HepG2 (cell line): Measurements from ENCODE around the gene HTR1D. TPM values are rescaled to one million over a fixed set of nuclear protein-coding genes. Genes with fewer than 3 reads are reported as not detected.

Experiments used
- ATAC-seq: fragments of 200-7000 bp; cut with Tn5 transposase; 3 replicates; pipeline ENCODE4 v1.9.1; 2020; ENCODE audit warnings: mild to moderate bottlenecking, moderate library complexity
- BruUV-seq: library from RNA; stranded (reverse); fragments of 400-500 nt; replicated peaks from 2 replicates; lab custom pipeline; 2021; lab: Mats Ljungman, UMichigan
- CTCF ChIA-PET: fragments of 300-600 bp; formaldehyde crosslinking; extraction: SDS; loops from one replicate; lab custom pipeline; 2021; ENCODE audit warnings: low total read pairs, inconsistent platforms, low intra/inter-chr PET ratio; lab: Yijun Ruan, JAX
- POLR2A ChIA-PET: fragments of 350-600 bp; sonication (Branson Sonifier 250); formaldehyde crosslinking; loops from one replicate; lab custom pipeline; 2020; ENCODE audit warnings: antibody characterized with exemption, inconsistent platforms; lab: Yijun Ruan, JAX
- DNase-seq: peaks from one replicate; pipeline ENCODE4 v3.0.0-alpha.2; 2015; ENCODE audit warnings: low spot score
- FAIRE-seq: peaks from 3 replicates; lab custom pipeline; 2011; peaks lifted over from hg19 to GRCh38; lab: Jason Lieb, UNC
- H2AFZ ChIP-seq: one replicate; pipeline ENCODE4 v1.6.1; 2011; ENCODE audit warnings: low read length, inconsistent platforms
- H3K27ac ChIP-seq: fragments of 300-600 bp; 3 replicates; pipeline ENCODE4 v1.8.0; 2011; ENCODE audit warnings: mixed run types, mild to moderate bottlenecking, mixed read lengths, low read length, inconsistent platforms; ENCODE audit not compliant: insufficient read depth; ENCODE audit errors: extremely low read length
- H3K27me3 ChIP-seq, 2 experiments: fragments of 200-600 bp in 1 of 2; 2 replicates in 1 of 2; 3 replicates in 1 of 2; pipeline versions ENCODE4 v1.6.0 to v1.8.0; 2011; ENCODE audit warnings: low read length in 2 of 2, mild to moderate bottlenecking in 2 of 2, moderate library complexity in 2 of 2, inconsistent platforms in 1 of 2; ENCODE audit not compliant: insufficient read depth in 2 of 2, control insufficient read depth in 1 of 2
- H3K36me3 ChIP-seq, 2 experiments: fragments of 200-600 bp in 1 of 2; replicated peaks in 1 of 2; 2 replicates in 1 of 2; 3 replicates in 1 of 2; pipeline versions ENCODE4 v1.5.1 to v1.8.0; 2011; ENCODE audit warnings: low read length in 2 of 2, inconsistent platforms in 1 of 2; ENCODE audit not compliant: insufficient read depth in 2 of 2, control insufficient read depth in 1 of 2
- H3K4me1 ChIP-seq: 2 replicates; pipeline ENCODE4 v1.5.1; 2012; ENCODE audit warnings: low read length, inconsistent platforms; ENCODE audit not compliant: insufficient read depth
- H3K4me2 ChIP-seq: 2 replicates; pipeline ENCODE4 v1.6.0; 2011; ENCODE audit warnings: low read depth, low read length, inconsistent platforms
- H3K4me3 ChIP-seq, 3 experiments: fragments of 200-600 bp in 1 of 3; sonication (generic), shearing (Covaris generic) in 1 of 3; replicated peaks in 1 of 3; 2 replicates each; pipeline ENCODE4 v1.5.1; 2011 to 2016; ENCODE audit warnings: low read length in 3 of 3, inconsistent platforms in 2 of 3, low read depth in 2 of 3, mild to moderate bottlenecking in 2 of 3, control low read depth in 1 of 3, mixed read lengths in 1 of 3; ENCODE audit not compliant: insufficient read depth in 1 of 3
- H3K79me2 ChIP-seq: one replicate; pipeline ENCODE4 v1.6.1; 2011; ENCODE audit warnings: low read length, inconsistent platforms; ENCODE audit not compliant: insufficient read depth
- H3K9ac ChIP-seq: 2 replicates; pipeline ENCODE4 v1.6.0; 2011; ENCODE audit warnings: mild to moderate bottlenecking, low read depth, low read length, inconsistent platforms; ENCODE audit not compliant: insufficient read depth
- H3K9me3 ChIP-seq: 2 replicates; pipeline ENCODE4 v1.5.1; 2012; ENCODE audit warnings: mild to moderate bottlenecking, low read length
- H4K20me1 ChIP-seq: 2 replicates; pipeline ENCODE4 v1.6.0; 2011; ENCODE audit warnings: inconsistent platforms, mild to moderate bottlenecking, low read length, moderate library complexity; ENCODE audit not compliant: insufficient read depth
- FOXO4 ChIP-seq: sonication (generic); formaldehyde crosslinking; conservative IDR thresholded peaks from 2 replicates; pipeline ENCODE4 v1.8.1; 2023; ENCODE audit warnings: missing genetic modification reagents
- NFYB ChIP-seq: sonication (generic); formaldehyde crosslinking; IDR thresholded peaks from 2 replicates; pipeline ENCODE4 v1.4.0; 2020; ENCODE audit warnings: missing genetic modification reagents
- TEAD2 ChIP-seq: sonication (generic); formaldehyde crosslinking; IDR thresholded peaks from 2 replicates; pipeline ENCODE4 v1.9.0; 2021; ENCODE audit warnings: missing genetic modification reagents
- ZNF589 ChIP-seq: sonication (generic); formaldehyde crosslinking; conservative IDR thresholded peaks from 2 replicates; pipeline ENCODE4 v1.8.0; 2022; ENCODE audit warnings: mild to moderate bottlenecking, moderate library complexity, missing genetic modification reagents
- ZSCAN30 ChIP-seq: sonication (generic); formaldehyde crosslinking; IDR thresholded peaks from 2 replicates; pipeline ENCODE4 v1.5.0; 2020; ENCODE audit warnings: mild to moderate bottlenecking, missing genetic modification reagents
- WGBS: methylation state at CpG from one replicate; pipeline ENCODE4 v1.1.6; 2017; ENCODE audit warnings: low lambda C conversion rate; 5-methylcytosine and 5-hydroxymethylcytosine counted together
- in situ Hi-C: cut with HindIII; loops from 2 replicates; pipeline ENCODE4 v1.10.0; 2017; ENCODE audit warnings: low pct_unique_long_range_greater_than_20kb; ENCODE audit not compliant: extremely low pct_ligation_motif_present
- intact Hi-C: fragments of 100-400 bp; cut with micrococcal nuclease; formaldehyde crosslinking; loops from one replicate; pipeline ENCODE4 v1.10.0; 2022; ENCODE audit not compliant: unreplicated experiment
- polyA plus RNA-seq, 8 experiments: library from polyadenylated mRNA; depleted of rRNA in 3 of 8; stranded (reverse) in 7 of 8; unstranded in 1 of 8; fragments of >200 nt; fragmentation: Illumina TruSeq in 4 of 8; extraction: Trizol in 4 of 8; gene quantifications; 2 replicates each; pipeline versions ENCODE4 v1.2.1 to v1.2.3, GENCODE V29; 2011 to 2016; ENCODE audit warnings: low read depth in 4 of 8, missing spikeins in 1 of 8, mixed read lengths in 1 of 8; ENCODE audit not compliant: insufficient read depth in 1 of 8
- total RNA-seq, 5 experiments: library from RNA; depleted of rRNA; stranded (reverse); fragments of >200 nt; fragmentation: Illumina TruSeq; extraction: Trizol; gene quantifications; 2 replicates each; pipeline ENCODE4 v1.2.3, GENCODE V29; 2016; ENCODE audit warnings: low read depth in 1 of 5
- TF ChIP-seq, protein P1 (sequence below): fragments of 450-650 bp; IDR thresholded peaks from 2 replicates; pipeline ENCODE4 v1.6.1; 2016
- TF ChIP-seq, protein P2 (sequence below): sonication (generic); formaldehyde crosslinking; IDR thresholded peaks from 2 replicates; pipeline ENCODE4 v1.4.0; 2020; ENCODE audit warnings: missing genetic modification reagents

HTR1D gene
- total and polyA plus RNA-seq, 2 of the 13 experiments (the other 11 are each of a cell fraction or from before 2014, with no cell fraction given): 0.04 to 0.07 TPM

GRCh38 chr1:23193391-23194118 lies 23.7 kb downstream of the HTR1D start:
- no peak for TF ChIP-seq ZSCAN30 (CRISPR knock-in tag)
- TF ChIP-seq ZNF589 (CRISPR knock-in tag): no peak
- TF ChIP-seq, protein P1, sequence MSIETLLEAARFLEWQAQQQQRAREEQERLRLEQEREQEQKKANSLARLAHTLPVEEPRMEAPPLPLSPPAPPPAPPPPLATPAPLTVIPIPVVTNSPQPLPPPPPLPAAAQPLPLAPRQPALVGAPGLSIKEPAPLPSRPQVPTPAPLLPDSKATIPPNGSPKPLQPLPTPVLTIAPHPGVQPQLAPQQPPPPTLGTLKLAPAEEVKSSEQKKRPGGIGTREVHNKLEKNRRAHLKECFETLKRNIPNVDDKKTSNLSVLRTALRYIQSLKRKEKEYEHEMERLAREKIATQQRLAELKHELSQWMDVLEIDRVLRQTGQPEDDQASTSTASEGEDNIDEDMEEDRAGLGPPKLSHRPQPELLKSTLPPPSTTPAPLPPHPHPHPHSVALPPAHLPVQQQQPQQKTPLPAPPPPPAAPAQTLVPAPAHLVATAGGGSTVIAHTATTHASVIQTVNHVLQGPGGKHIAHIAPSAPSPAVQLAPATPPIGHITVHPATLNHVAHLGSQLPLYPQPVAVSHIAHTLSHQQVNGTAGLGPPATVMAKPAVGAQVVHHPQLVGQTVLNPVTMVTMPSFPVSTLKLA: peak; percentile 17; the same call in 1 of the 2 replicates
- TF ChIP-seq NFYB (CRISPR knock-in tag): no peak
- TF ChIP-seq, protein P2, sequence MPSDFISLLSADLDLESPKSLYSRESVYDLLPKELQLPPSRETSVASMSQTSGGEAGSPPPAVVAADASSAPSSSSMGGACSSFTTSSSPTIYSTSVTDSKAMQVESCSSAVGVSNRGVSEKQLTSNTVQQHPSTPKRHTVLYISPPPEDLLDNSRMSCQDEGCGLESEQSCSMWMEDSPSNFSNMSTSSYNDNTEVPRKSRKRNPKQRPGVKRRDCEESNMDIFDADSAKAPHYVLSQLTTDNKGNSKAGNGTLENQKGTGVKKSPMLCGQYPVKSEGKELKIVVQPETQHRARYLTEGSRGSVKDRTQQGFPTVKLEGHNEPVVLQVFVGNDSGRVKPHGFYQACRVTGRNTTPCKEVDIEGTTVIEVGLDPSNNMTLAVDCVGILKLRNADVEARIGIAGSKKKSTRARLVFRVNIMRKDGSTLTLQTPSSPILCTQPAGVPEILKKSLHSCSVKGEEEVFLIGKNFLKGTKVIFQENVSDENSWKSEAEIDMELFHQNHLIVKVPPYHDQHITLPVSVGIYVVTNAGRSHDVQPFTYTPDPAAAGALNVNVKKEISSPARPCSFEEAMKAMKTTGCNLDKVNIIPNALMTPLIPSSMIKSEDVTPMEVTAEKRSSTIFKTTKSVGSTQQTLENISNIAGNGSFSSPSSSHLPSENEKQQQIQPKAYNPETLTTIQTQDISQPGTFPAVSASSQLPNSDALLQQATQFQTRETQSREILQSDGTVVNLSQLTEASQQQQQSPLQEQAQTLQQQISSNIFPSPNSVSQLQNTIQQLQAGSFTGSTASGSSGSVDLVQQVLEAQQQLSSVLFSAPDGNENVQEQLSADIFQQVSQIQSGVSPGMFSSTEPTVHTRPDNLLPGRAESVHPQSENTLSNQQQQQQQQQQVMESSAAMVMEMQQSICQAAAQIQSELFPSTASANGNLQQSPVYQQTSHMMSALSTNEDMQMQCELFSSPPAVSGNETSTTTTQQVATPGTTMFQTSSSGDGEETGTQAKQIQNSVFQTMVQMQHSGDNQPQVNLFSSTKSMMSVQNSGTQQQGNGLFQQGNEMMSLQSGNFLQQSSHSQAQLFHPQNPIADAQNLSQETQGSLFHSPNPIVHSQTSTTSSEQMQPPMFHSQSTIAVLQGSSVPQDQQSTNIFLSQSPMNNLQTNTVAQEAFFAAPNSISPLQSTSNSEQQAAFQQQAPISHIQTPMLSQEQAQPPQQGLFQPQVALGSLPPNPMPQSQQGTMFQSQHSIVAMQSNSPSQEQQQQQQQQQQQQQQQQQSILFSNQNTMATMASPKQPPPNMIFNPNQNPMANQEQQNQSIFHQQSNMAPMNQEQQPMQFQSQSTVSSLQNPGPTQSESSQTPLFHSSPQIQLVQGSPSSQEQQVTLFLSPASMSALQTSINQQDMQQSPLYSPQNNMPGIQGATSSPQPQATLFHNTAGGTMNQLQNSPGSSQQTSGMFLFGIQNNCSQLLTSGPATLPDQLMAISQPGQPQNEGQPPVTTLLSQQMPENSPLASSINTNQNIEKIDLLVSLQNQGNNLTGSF (CRISPR knock-in tag): no peak
- TF ChIP-seq TEAD2 (CRISPR knock-in tag): no peak
- no peak for TF ChIP-seq FOXO4 (CRISPR knock-in tag)
- no peaks in the 10 kb centered on the region for H3K9me3 ChIP-seq
- DNase-seq: no peak
- WGBS: 90% methylated on average over 27 of the region's 27 CpGs
- no peaks in the 10 kb centered on the region for H3K36me3 ChIP-seq
- ATAC-seq: no peak
- H3K4me3 ChIP-seq: no peak overlapping the region
- CTCF ChIA-PET: no interaction called here
- no peaks in the 10 kb centered on the region for H3K27me3 ChIP-seq
- no peak overlapping the region for H3K4me2 ChIP-seq
- peaks cover 21% of the 10 kb centered on the region for H3K4me1 ChIP-seq
- no peak overlapping the region for H2AFZ ChIP-seq
- H3K9ac ChIP-seq: no peak overlapping the region
- no peak for FAIRE-seq
- no peaks in the 10 kb centered on the region for H4K20me1 ChIP-seq
- no TSS peak for BruUV-seq
- no peaks in the 10 kb centered on the region for H3K79me2 ChIP-seq
- in situ Hi-C loops: loop anchor here (5.0 kb wide), 1 partner anchor 216 kb away; no protein-coding TSS in a partner anchor
- no peak overlapping the region for H3K27ac ChIP-seq
- POLR2A ChIA-PET: no interaction called here
- intact Hi-C loops: no loop called here
